Stimulated activated CD4-positive, alpha-beta T cell treated with anti-CD3 and anti-CD28 coated beads, Interleukin-4, amount 100 ng/mL, for 48 hours (primary cell): ENCODE results near the gene ZNF23.
A peak's percentile ranks its signal among the peaks of the same experiment; 100 is the strongest.

Experiments
- DNase-seq, 2 donors: peaks; one replicate each; pipeline ENCODE4 v3.0.0-alpha.2; 2020; ENCODE audit warnings: low read depth in 2 of 2

ZNF23 gene

GRCh38 chr16:71461686-71462648 lies at the start of gene ZNF23:
TSS of gene ZNF23 (minus strand) at chr16:71462247. CDS start at chr16:71456796, 5,451 bp downstream.
- peak; percentile 69 to 73 for DNase-seq

- DNase-seq, result no peak
Measured at GRCh38 chr16:71507061-71507460, 45.0 kb upstream of the ZNF23 start.

GRCh38 chr16:71504901-71505300 lies 42.9 kb upstream of the ZNF23 start:
- no peak for DNase-seq

GRCh38 chr16:71504051-71504450 lies 42.0 kb upstream of the ZNF23 start:
- DNase-seq, result peak in 1 of 2 donors; percentile 1

DNA sequence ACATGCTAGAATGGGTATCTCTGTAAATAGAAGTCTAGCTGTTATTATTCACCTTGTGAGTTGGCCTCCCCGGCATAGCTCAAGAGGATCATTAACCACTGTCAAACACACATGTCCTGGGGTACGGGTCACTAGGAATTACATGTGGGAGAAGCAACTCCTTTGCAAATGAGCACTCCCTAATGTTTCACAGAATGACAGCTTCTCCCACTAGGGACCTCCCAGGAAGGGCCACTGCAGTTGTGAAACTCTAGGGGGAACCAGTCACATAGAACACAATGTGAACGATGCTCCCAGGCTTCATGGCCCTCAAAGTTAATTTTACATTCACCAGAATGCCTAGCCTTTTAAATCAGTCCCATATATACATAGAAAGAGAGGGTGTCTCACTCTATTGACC lies 39.5 kb upstream of the ZNF23 start:
- DNase-seq, result no peak

- DNase-seq, result no peak
Measured at GRCh38 chr16:71500964-71501363, 38.9 kb upstream of the ZNF23 start.

GRCh38 chr16:71499775-71500364 lies 37.8 kb upstream of the ZNF23 start:
- DNase-seq, result peak; percentile 9 to 22

GRCh38 chr16:71498031-71498430 lies 36.0 kb upstream of the ZNF23 start:
- no peak for DNase-seq

- no peak for DNase-seq
Measured at GRCh38 chr16:71493213-71493612, 31.2 kb upstream of the ZNF23 start.

- DNase-seq, result no peak
Measured at GRCh38 chr16:71492786-71493185, 30.7 kb upstream of the ZNF23 start.

- DNase-seq, result no peak
Measured at GRCh38 chr16:71491054-71491453, 29.0 kb upstream of the ZNF23 start.

GRCh38 chr16:71490361-71490760 lies 28.3 kb upstream of the ZNF23 start:
- no peak for DNase-seq

- DNase-seq, result no peak
Measured at GRCh38 chr16:71489122-71489521, 27.1 kb upstream of the ZNF23 start, which contains the start of gene ZNF19. TSS of gene ZNF19 (minus strand) at chr16:71489324. CDS start at chr16:71482114, 7,210 bp downstream.

DNA sequence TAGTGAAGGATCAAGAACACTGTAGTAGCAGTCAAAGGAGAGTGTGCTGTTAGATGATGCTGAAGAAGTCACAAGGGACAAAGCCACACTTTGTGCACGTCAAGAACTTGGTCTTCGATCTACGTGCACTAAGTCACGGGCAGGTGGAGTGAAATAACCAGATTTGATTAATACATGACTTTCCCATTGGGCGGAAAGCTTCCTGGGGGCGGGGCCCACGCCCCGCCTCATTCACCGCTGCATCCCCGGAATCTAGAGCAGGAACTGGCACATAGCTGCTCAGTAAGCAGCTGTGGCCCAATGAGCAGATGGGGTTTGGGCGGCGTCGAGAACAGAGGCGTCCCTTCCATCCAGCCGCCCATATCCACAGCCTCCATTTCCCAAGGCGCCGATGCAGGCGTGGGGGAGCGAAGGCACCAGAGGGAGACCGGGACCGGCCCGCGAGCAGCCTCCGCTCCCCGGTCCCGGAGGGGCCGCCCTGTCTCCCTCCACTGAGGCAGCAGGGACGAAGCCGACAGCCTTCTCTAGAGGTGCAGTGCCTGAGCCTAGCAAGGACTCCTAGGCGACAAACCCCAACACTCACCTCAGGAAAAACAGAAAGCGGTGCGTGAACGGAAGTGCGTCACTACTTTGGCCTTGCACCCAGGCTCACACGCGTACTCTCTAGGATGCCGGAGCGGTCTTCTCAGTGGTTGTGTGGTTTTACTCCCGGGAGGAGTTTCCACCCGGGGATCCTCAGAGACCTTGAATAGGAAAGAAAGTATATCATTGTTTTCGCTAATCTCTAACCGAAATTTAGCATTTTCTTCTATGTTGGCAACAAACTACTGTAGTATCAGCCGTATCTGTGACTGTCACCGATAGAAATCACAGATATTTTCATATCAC lies 22.2 kb upstream of the ZNF23 start:
- DNase-seq, result peak; percentile 51 to 74

DNA sequence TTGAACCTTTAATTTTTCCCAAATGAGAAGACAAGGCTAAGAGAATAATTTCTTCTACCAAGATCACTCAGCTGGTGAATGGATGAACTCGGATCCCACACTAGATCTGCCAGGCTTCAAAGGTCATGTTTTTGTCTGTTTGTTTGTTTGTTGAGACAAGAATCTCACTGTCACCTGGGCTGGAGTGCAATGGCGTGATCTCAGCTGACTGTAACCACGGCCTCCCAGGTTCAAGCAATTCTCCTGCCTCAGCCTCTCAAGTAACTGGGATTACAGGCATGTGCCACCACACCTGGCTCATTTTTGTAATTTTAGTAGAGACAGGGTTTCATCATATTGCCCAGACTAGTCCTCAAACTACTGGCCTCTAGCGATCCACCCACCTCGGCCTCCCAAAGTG lies 20.5 kb upstream of the ZNF23 start:
- DNase-seq, result no peak

DNA sequence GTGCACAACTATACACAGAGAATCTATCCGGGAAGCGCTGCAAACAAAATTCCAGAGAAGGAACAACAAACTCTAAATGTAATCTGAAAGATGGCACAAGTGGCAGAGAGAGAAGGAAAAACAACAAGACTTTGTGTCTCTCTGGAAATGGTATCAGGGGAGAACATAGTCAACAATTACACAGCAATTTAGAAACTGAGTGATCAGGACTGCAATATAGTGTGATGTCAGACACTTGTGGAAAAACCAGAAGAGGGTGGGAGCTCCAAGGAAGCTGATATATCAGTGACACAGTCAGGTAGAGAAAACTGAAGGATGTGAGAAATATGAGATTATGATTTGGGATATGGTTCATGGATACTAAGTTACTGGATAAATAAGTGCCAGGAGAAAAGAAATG lies 18.9 kb upstream of the ZNF23 start:
- no peak for DNase-seq

DNA sequence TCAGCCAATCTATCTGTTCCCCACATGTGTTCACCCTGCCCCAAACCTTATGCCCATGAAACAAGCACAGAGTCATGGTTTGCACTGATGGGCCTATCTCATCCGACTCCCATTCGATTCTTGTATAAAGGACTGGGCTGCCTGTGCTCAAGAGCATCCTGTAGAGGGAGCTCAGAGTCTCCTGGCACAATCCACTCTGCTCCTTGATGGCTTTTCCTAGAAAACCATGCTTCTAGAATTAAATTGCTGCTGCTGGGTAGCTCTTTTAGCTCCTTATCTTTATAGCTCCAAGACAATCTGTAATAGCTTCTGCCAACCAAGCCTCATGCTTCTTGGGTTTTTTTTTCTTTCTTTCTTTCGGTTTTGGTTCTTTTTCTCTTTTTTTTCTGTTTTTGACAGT lies 17.4 kb upstream of the ZNF23 start:
- DNase-seq, result no peak

DNA sequence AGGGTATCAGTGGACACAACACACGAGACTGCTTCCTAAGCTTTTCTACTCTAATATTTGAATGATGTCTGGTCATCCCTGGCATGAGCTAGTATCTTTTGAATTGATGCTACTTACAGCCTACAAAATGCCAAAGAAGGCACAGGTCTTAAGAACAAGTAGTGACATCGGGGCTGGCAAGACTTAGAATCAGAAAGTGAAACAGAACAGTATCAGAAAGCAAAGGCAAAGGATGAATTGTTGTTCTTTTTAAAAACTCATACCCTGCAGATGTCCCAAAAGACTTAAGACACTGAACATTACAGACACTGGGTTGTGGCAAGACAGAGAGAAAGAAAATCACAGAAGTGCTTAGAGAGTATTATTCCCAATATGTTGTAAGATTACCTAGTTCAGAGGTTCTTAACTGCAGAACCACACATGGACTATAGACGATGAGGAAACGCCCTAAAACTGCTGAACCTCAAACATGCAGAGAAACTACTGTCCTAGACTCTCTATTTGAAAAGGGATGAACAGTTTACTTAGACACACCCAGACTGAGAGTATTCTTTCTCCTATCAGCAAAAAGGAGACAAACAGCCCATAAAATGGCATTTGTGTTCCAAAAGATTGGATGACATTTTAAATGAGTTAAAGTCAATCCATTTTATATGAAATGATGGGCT lies 14.5 kb upstream of the ZNF23 start:
- no peak for DNase-seq

- no peak for DNase-seq
Measured at GRCh38 chr16:71474864-71475263, 12.8 kb upstream of the ZNF23 start.

DNA sequence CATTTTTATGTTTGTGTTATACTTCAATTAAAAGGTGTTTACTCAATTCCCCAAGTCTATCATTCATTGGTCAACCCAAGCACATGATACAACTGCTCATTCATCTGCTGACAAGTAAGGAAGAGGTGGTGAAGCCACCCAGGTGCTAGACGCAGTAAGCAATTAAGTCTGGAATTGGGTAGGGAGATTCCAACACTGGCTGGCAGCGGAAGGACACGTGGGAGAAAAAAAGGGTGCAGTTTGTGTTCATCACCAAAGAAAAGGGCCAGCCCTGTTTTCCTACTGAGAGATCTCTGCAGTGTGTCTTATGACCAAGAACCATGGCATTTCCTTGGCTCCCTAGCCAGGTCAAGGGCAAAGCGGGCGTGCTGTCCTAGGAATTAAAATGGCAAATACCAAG lies 11.8 kb upstream of the ZNF23 start:
- no peak for DNase-seq

DNA sequence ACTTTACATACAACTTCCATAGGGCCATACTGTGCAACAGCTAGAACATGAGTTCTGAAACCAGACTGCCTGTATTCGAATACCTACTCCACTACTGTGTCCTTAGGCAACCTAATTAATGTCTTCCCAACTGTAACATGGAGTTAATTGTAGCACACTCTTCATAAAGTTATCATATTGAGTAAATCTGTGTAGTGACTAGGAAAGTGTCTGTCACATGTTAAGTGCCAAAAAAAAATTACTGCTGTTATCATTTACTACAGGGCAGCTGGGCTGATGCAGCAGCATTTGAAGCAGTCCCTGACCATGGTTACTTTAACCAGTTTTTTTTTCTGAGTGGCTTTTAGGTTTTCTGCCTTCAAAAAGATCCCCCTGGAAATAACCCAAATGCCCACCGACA lies 10.9 kb upstream of the ZNF23 start:
- no peak for DNase-seq
